Mesenteric fat pad (tissue), 1 donor: ENCODE measurements around the gene FKBP1A. TPM values are rescaled to one million over a fixed set of nuclear protein-coding genes. Genes with fewer than 3 reads are reported as not detected.

Experiments used
- DNase-seq: peaks from one replicate; pipeline ENCODE4 v3.0.0-alpha.2; 2020; ENCODE audit warnings: low spot score
- total RNA-seq: library from RNA; stranded (reverse); fragmentation: NEBNext Ultra II Directional; extraction: Animal tissue kit (Norgen Biotek cat#: 25700); gene quantifications from one replicate; pipeline ENCODE4 v1.2.1, GENCODE V29; 2021
- donor health status: DM: yes; HTN: yes; CAD: no.

Gene FKBP1A
- total RNA-seq, 1 donor from 2014 or later: 384 TPM

- no peak for DNase-seq
Observed at GRCh38 chr20:1367479-1367878, 25.4 kb downstream of the FKBP1A start.

GRCh38 chr20:1364106-1364505, 28.7 kb downstream of the FKBP1A start:
- no peak for DNase-seq

DNA sequence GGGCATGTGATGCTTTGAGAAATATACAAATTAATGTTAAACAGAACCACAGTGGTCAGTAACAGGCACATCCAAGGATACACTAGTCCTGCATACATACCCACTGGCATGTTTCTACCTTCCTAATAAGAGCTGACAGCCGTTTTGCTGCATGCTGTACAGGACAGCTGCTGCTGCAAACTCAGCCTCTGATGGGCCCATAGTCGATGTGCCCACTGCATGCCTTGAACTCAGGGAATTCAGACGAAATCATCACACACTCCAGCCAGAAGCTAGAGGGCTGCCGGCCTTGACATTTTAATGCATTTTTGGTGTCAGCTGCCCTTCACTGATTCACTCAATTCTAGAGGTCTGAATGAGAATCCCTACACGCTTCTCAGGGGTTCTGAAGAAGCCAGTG, 29.3 kb downstream of the FKBP1A start:
- DNase-seq: no peak

- DNase-seq: no peak
Observed at GRCh38 chr20:1362484-1362883, 30.4 kb downstream of the FKBP1A start.

DNA sequence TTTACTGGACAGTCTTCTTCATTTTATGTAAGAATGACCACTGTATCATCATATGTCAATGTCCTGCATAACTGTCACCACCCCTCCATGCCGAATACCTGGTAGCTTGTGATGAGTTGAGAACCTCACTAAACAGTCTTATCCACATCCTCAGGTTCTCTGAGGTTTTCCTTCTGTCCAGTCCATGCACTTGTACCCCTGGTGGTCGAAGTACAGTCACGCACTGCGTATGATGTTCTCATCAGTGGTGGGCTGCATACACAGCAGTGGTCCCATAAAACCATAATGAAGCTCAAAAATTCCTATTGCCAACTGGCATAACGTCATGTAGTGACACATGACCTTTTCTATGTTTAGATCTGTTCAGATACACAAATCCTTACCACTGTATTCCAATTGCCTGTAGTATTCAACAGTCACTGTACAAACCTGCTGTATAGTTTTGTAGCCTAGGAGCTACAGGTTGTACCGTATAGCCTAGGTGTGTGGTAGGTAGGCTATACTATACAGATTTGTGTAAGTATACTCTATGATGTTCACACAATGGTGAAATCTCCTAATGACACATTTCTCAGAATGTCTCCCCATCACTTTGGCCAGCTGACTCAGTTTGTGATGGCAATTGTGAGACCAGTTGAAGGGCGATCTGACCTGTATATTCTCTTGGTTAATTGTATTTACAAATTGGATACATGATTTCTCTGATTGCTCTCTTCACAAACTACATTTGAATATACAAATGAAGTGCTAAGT, 32.6 kb downstream of the FKBP1A start:
- no peak for DNase-seq

DNA sequence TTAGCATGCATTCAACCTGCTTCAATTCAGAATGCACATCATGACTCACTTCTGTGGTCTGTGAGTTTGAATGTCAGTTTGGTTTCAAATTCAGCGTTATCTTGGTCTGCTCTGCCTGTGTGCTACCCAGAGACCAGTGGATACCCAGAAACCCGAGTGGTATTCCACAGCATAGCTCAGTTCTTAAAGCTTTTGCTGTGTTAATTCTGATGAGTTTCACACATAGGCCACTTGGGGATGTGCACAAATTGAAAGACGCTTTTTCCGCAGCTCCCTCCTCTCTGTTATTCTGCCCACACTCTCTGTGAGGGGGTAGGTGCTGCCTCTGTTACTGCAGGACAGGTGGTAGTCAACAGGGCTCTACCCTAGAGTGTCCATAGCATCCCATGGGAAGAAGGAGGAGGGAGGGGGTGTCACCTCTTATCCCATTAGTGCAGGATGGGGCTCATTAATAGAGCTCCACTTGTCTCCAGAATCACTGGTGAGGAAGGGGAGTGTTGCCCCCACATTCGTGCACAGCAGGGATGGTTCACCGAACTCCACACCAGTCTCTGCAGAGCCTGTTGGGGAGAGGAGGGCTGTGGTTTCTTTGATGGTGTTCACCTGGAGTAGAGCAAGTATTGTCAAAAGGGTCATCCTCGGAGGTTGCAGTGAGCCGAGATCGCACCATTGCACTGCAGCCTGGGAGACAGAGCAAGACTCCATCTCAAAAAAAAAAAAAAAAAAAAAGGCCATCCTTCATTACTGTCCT, 34.8 kb downstream of the FKBP1A start:
- no peak for DNase-seq

- DNase-seq: no peak
Observed at GRCh38 chr20:1353956-1354355, 38.9 kb downstream of the FKBP1A start.

DNA sequence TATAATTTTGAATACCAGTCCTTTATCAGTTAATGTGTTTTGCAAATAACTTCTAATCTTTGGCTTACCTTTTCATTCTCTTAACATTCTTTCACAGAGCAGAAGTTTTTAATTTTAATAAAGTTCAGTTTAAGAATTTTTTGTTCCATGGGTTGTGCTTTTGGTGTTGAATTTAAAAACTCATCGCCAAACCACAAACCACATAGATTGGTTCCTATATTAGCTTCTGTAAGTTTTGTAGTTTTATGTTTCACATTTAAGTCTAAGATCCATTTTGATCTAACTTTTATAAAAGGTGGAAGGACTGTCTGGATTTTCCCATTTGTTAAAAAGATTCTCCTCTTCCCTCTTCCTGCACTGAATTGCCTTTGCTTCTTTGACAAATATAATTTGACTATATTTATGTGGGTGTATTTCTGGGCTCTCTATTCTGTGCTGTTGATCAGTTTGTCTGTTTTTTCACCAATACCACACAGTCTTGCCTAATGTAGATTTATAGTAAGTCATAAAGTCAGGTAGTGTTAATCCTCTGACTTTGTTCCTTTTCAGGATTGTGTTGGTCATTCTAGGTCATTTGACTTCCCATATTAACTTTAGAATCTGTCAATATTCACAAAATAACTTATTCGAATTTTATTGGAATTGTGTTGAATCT, 46.4 kb downstream of the FKBP1A start:
- DNase-seq: no peak

DNA sequence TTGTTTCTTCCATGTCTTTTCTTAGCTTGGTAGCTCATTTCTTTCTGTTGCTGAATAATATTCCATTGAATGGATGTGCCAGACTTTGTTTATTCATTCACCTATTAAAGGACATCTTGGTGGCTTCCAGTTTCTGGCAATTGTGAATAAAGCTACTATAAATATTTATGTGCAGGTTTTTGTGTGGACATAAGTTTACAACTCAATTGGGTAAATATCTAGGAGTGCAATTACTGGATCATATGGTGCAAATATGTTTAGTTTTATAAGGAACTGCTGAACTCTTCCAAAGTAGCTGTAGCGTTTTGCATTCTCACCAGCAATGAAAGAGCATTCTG, 47.1 kb downstream of the FKBP1A start:
- DNase-seq: no peak

GRCh38 chr20:1345030-1345755, 47.7 kb downstream of the FKBP1A start:
- DNase-seq: peak; percentile 51

GRCh38 chr20:1343446-1344124, 49.3 kb downstream of the FKBP1A start:
- peak; percentile 62 for DNase-seq

DNA sequence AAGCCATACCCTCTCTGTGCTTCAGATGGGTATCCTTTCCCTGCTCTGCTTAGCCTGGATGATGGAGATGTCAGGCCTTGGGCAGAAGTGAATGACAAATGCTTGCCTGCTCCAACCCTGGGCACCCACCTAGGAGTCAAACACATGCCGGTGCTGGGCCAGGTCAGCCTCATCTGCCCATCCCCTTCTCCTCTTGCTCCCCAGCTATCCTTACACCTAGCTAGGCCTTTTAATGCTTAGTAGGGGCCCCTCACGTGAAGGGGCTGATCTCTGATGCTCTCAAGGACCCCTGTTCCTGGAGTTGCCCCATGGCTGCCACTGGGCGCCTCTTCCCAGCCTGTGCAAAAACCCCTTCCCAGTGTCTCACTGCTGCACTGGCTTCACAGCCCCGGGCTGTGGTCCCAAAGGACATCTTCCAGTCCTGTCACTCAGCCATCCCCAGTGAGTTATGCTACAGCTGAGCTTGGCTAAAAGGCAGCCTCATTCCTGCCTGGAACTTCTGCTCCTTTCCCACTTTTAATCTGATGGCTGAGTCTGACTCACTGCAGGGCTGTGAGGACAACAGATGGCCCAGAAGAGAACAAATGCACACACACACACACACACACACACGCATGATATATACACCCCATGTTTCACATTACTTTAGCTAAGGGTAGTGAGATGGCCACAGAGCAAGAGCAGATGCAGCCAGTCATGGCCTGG, 51.1 kb downstream of the FKBP1A start:
- no peak for DNase-seq

- peak; percentile 24 for DNase-seq
Observed at GRCh38 chr20:1338801-1339200, 54.1 kb downstream of the FKBP1A start.

- peak; percentile 81 for DNase-seq
Observed at GRCh38 chr20:1338096-1338495, 54.8 kb downstream of the FKBP1A start.

GRCh38 chr20:1337441-1337840, 55.4 kb downstream of the FKBP1A start:
- peak; percentile 14 for DNase-seq

DNA sequence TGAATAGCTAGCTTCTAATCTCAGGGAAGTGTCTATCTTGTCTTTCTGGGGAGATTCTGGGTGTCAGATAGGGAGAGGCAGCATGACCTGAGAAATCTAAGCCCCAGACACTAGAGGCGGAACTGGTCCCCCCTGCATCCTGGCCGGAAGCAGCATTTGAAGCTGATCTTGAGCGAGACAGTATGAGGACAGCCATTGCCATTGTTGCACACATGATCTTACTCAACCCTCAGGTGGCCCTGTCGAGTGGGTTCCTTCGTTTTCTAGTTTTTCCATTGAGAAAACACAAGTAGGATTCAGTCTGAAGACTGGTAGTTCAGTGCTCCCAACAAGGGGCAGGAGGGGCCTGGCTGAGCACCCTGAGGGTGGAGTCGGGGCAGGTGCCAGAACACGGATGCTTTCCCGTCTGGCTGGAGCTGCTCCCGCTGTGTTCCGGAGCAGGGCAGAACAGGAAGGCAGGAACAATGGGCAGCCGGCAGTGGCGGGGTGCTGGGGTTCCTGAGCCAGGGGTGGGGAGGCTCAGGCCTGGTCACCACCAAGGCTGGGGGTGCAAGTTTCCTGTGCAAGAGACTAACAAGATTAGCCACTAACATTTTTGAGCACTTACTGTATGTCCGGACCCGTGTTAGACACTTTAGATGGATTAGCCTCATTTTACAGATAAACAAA, 56.0 kb downstream of the FKBP1A start:
- peak; percentile 92 for DNase-seq

DNA sequence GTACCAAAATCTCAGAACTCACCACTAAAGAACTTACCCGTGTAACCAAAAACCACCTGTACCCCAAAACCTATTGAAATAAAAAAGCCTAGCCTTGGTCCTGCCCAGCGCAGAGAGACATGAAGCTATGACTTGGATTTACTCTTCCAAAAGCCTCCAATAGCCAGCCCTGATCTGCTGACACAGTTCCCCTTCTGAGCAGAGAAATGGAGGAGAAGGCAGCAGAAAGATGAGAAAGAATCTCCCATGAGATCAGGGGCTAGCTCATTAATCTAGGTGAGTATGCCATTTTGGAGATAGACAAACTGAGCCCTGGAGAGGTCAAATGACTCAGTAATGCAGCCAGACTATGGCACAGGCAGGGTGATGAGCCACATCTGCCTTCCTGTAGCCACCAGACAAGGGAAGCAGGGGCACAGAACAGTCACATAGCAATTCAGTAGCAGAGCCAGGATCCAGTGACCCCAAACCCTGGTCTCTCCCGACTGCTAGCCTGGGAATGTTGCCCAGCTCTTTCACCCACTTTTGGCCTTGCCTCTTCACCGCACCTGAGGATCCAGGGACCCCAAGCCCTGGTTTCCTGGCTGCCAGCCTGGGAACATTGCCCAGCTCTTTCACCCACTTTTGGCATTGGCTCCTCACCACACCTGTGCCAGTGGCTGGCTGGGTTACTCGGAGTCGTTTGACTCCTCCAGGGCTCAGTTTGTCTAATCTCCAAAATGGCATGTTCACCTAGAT, 56.7 kb downstream of the FKBP1A start:
- DNase-seq: peak; percentile 68

- peak; percentile 22 for DNase-seq
Observed at GRCh38 chr20:1334761-1335160, 58.1 kb downstream of the FKBP1A start.

DNA sequence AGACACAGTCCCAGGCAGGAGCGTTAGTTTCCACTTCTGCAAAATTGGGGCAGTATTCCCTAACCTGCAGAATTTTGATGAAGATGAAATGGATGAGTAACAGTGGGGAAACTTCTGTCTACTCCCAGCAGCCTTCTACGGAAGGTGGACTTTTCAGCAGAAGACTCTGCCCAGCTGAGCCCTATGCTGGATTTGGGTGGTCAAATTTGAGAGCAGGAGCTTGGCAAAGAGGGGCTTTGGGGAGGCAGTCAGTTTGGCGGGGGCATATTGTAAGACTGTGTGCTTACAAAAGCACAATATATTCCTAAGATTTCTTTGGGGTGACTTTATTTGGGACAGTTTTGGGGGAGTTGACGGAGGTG, 58.5 kb downstream of the FKBP1A start:
- DNase-seq: peak; percentile 55
